OCI-LY3 (cell line): ENCODE results near the gene GRIK2.

ENCODE experiments used
- CTCF ChIP-seq: fragments of 200-600, 300-600 bp; sonication (generic); IDR thresholded peaks from 2 replicates; pipeline ENCODE4 v1.5.1; 2014; ENCODE audit warnings: antibody characterized with exemption, low read length, low read depth
- EZH2phosphoT487 ChIP-seq: fragments of 200-600 bp; shearing (Covaris generic); IDR thresholded peaks from 2 replicates; pipeline ENCODE4 v1.6.1; 2018; ENCODE audit warnings: antibody characterized with exemption, mixed run types, low read depth

GRCh38 chr6:101614774-101615173, 221.3 kb downstream of the GRIK2 start:
- TF ChIP-seq CTCF (no peak), EZH2phosphoT487 (no peak)
